ENCODE measurements around the gene EMC10. TPM values are rescaled to one million over a fixed set of nuclear protein-coding genes. Genes with fewer than 3 reads are reported as not detected.

Gene EMC10
- total RNA-seq, 1 experiment from 2014 or later, result 108 TPM

DNA sequence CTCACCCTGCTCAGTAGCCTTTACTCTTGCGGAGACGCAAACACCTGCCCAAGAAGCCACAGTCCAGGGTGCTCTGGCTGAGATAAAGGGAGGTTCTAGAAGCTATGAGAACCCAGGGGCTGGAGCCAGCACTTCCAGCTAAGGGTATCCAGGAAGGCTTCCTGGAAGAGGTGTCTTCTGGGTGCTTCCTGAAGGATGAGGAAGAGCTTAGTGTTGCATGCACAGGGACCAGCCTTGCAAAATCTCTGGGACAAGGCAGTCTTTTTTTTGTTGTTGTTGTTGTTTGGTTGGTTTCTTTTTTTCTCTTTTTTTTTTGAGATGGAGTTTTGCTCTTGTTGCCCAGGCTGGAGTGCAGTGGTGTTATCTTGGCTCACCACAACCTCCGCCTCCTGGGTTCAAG, 23.1 kb upstream of the EMC10 start:
- Histone ChIP-seq H3K27me3 (replicated peaks; ENCODE audit: insufficient read depth, low read depth, low read length, poor library complexity) (no peaks in the 10 kb centered on the region), H3K4me1 (ENCODE audit: insufficient read depth, low read length, poor library complexity, severe bottlenecking) (peaks cover under 1% of the 10 kb centered on the region), H3K4me3 (ENCODE audit: low read depth, low read length, poor library complexity, severe bottlenecking) (no peak overlapping the region), H3K9me3 (ENCODE audit: low read depth, low read length, poor library complexity, severe bottlenecking) (no peaks in the 10 kb centered on the region), H3K27ac (ENCODE audit: low read depth, low read length, poor library complexity, severe bottlenecking) (no peak overlapping the region), H3K36me3 (ENCODE audit: insufficient read depth, low read length, poor library complexity, severe bottlenecking) (no peaks in the 10 kb centered on the region)
- POLR2A ChIA-PET (ENCODE audit: low non-redundant PET), result no interaction called here
- TF ChIP-seq, protein P1, sequence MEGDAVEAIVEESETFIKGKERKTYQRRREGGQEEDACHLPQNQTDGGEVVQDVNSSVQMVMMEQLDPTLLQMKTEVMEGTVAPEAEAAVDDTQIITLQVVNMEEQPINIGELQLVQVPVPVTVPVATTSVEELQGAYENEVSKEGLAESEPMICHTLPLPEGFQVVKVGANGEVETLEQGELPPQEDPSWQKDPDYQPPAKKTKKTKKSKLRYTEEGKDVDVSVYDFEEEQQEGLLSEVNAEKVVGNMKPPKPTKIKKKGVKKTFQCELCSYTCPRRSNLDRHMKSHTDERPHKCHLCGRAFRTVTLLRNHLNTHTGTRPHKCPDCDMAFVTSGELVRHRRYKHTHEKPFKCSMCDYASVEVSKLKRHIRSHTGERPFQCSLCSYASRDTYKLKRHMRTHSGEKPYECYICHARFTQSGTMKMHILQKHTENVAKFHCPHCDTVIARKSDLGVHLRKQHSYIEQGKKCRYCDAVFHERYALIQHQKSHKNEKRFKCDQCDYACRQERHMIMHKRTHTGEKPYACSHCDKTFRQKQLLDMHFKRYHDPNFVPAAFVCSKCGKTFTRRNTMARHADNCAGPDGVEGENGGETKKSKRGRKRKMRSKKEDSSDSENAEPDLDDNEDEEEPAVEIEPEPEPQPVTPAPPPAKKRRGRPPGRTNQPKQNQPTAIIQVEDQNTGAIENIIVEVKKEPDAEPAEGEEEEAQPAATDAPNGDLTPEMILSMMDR (conservative IDR thresholded peaks at IDR 0.05; ENCODE audit: low read depth, low read length), result no peak
- TF ChIP-seq EZH2 (IDR thresholded peaks at IDR 0.05; ENCODE audit: borderline replicate concordance, low read depth, low read length, poor library complexity, severe bottlenecking), result no peak
- DNase-seq (ENCODE audit: low spot score), result no peak
- CTCF ChIA-PET, result interaction anchor here (0.5 kb wide), 1 partner anchor 249 kb away, joined by 3 read pairs; no protein-coding TSS in a partner anchor
- BruUV-seq (replicated peaks), result no TSS peak
- intact Hi-C loops (cut with micrococcal nuclease; ENCODE audit: unreplicated experiment), result no loop called here

DNA sequence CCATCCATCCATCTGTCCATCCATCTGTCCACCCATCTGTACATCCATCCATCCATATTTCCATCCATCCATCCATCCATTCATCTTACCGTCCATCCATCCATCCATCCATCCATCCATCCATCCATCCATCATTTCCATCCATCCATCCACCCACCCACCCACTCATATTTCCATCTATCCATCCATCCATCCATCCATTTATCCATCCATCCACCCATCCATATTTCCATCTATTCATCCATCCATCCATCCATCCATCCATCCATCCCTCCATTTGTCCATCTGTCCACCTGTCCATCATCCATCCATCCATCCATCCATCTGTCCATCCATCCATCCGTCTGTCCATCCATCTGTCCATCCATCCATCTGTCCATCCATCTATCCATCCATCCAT, 20.3 kb upstream of the EMC10 start:
- no peak for DNase-seq (ENCODE audit: low spot score)
- Histone ChIP-seq H3K9me3 (ENCODE audit: low read depth, low read length, poor library complexity, severe bottlenecking) (no peaks in the 10 kb centered on the region), H3K4me1 (ENCODE audit: insufficient read depth, low read length, poor library complexity, severe bottlenecking) (peaks cover 5% of the 10 kb centered on the region), H3K4me3 (ENCODE audit: low read depth, low read length, poor library complexity, severe bottlenecking) (no peak overlapping the region), H3K36me3 (ENCODE audit: insufficient read depth, low read length, poor library complexity, severe bottlenecking) (no peaks in the 10 kb centered on the region), H3K27me3 (replicated peaks; ENCODE audit: insufficient read depth, low read depth, low read length, poor library complexity) (peaks cover 4% of the 10 kb centered on the region), H3K27ac (ENCODE audit: low read depth, low read length, poor library complexity, severe bottlenecking) (no peak overlapping the region)
- no TSS peak for BruUV-seq (replicated peaks)
- TF ChIP-seq, protein P1 (conservative IDR thresholded peaks at IDR 0.05; ENCODE audit: low read depth, low read length), result no peak
- no peak for TF ChIP-seq EZH2 (IDR thresholded peaks at IDR 0.05; ENCODE audit: borderline replicate concordance, low read depth, low read length, poor library complexity, severe bottlenecking)
- POLR2A ChIA-PET (ENCODE audit: low non-redundant PET), result no interaction called here
- intact Hi-C loops (cut with micrococcal nuclease; ENCODE audit: unreplicated experiment), result no loop called here
- CTCF ChIA-PET, result no interaction called here

DNA sequence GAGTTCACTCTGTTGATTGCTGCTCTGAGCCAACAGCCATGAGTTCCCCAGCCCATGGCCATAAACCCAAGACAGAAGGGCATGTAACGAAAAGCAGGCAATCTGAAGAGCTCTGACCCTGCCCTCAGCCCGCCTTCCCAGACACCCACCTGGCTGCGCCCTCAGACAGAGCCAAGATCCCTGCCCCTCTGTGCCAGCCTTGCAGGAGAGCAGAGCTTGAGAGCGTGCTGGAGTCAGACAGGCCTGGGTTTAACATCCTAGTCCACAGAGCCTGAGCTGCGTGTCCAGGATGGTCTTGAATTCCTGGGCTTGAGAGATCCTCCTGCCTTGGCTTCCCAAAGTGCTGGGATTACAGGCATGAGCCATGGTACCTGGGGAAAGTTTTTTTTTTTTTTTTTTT, 19.0 kb upstream of the EMC10 start:
- no peak for DNase-seq (ENCODE audit: low spot score)
- Histone ChIP-seq H3K4me1 (ENCODE audit: insufficient read depth, low read length, poor library complexity, severe bottlenecking) (peaks cover 5% of the 10 kb centered on the region), H3K27ac (ENCODE audit: low read depth, low read length, poor library complexity, severe bottlenecking) (no peak overlapping the region), H3K4me3 (ENCODE audit: low read depth, low read length, poor library complexity, severe bottlenecking) (no peak overlapping the region), H3K36me3 (ENCODE audit: insufficient read depth, low read length, poor library complexity, severe bottlenecking) (no peaks in the 10 kb centered on the region), H3K27me3 (replicated peaks; ENCODE audit: insufficient read depth, low read depth, low read length, poor library complexity) (peaks cover 4% of the 10 kb centered on the region), H3K9me3 (ENCODE audit: low read depth, low read length, poor library complexity, severe bottlenecking) (no peaks in the 10 kb centered on the region)
- no TSS peak for BruUV-seq (replicated peaks)
- intact Hi-C loops (cut with micrococcal nuclease; ENCODE audit: unreplicated experiment), result no loop called here
- no peak for TF ChIP-seq EZH2 (IDR thresholded peaks at IDR 0.05; ENCODE audit: borderline replicate concordance, low read depth, low read length, poor library complexity, severe bottlenecking)
- TF ChIP-seq, protein P1 (conservative IDR thresholded peaks at IDR 0.05; ENCODE audit: low read depth, low read length), result no peak
- CTCF ChIA-PET, result interaction anchor here (0.7 kb wide), 1 partner anchor 1321 kb away, joined by 16 read pairs; no protein-coding TSS in a partner anchor
- POLR2A ChIA-PET (ENCODE audit: low non-redundant PET), result no interaction called here
